Measurements from ENCODE around the gene COLEC11.
"Not testable (repeated sequence)": the region's sequence is repeated elsewhere in the genome, so short reads cannot be mapped to it uniquely, and the experiment has no call there.

COLEC11 gene

DNA sequence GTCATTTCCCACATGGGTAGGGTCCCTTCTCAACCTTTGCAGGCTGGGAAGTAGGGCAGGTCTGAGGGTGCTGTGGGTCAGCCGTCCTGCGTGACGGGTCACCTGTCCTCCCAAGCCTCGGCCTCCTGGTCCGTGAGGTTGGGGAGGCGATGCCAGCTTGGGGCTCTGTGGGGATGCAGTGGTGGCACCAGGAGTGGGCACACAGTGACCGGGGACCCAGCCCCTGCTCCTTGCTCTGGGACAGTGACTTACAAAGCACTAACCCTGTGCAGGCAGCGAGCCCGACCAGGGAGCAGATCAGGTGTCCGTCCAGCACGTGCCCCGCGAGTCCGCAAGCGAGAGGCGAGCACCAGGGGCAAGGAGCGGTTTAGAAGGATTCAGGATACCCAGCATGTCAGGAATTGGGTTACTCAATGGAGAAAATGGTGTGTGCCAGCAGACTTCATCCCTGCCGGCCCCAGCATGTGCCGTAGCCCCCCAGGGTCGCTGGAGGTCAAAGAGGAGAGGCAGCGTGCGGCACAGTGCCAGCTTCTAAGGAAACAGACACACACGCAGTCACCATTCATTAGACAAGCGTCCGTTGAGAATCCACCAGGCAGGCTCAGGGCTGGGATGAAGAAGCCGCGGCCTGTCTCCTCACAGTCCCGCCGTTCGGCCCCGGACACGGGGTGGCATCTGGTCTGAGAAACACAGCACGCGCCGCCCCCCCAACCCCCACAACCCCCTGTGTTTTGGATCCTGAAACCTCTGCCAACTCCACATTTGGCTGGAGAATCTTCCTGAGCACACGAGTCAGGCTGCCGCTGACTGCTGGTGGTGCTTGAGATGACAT is 11.7 kb downstream of the COLEC11 start:
- DNase-seq: no peak

DNA sequence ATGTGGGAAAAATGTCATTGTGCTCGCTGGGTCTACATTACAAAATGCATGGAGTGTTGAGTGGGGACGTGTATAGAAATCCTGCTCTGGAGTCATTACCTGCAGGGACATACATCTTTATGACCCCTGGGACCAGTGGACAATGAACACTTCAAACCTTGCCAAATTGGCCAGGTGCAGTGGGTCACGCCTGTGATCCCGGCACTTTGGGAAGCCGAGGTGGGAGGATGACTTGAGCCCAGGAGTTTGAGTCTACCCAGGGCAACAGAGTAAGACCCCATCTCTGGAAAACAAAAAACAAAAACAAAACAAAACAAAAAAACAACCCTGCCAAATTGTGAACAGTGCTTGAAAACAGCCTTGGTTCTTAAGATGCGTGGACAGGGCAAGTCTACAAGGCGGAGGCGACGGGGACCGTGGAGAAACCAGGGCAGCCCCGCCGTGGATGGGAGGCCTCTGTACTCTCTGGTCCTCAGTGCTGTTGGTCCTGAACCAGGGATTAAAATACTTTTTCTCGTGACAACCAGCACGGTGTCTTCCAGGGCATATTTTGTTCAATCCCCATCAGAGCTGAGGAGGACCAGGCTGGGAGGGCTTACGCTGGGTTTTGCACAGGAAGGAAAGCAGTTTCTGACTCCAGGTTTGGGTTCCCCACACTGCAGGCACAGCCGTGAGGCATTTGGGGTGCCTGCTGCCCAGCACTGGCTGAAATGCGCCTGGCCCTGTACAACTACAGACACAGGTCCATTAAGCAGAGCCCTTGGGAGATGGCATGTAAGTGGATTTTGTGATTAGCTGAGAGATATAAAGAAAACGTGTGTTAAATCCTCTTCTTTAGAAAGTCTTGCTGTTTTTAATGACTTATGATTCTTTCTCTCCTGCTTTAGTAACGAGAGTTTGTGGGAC is 13.7 kb downstream of the COLEC11 start:
- no peak for DNase-seq

GRCh38 chr2:3609279-3609673 is 14.4 kb downstream of the COLEC11 start:
- DNase-seq: not testable (repeated sequence)

- DNase-seq: no peak
Observed at GRCh38 chr2:3610415-3610814, 15.5 kb downstream of the COLEC11 start.

DNA sequence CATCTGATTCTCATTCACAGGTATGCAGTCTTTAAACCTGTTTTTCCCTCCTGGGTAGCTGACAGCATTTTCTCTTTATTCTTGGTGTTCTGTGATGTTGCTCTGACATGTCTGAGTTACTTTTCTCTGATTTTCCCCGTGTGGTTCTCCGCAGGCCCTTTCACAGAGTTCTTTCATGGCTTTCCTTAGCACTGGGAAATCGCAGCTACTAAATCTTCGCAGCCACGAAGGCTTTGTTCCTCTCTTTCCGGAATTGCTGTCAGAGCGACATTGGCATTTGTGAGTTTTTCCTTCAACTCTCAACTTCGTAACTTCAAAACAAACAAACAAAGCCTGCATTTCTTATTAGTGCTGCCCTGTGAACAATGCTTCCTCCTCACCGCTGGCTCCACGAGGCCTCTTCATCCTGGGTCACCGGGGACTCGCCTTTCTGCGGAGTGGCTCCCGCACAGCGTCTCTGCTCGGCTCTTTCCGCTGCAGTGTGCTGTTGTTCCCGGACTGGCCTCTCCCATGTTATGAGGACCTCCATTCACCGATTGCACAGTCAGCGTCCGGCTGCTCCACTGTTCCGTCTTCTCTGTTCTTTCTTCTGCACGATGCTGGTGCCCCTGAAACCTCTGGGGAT is 16.1 kb downstream of the COLEC11 start:
- no peak for DNase-seq

DNA sequence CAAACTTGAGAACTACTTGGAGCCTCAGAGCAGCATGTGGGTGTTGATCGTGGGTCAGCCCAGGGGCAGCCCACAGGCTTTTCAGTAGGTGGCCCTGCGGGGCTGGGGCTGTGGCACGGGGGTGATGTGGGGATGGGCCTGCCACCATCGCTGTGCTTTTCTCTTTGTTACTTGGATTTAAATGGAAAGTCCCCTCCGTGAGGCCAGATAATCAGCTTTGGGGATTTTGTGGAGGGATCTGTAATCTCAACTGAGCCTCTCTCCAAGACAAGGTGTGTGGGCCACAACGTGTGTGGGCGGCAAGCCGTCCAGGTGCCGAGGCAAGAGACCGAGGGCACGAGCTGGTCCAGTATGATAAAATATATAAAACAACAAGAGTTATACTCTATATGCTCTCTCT is 16.7 kb downstream of the COLEC11 start:
- DNase-seq: no peak

GRCh38 chr2:3612639-3613523 is 18.0 kb downstream of the COLEC11 start:
- no peak for DNase-seq

DNA sequence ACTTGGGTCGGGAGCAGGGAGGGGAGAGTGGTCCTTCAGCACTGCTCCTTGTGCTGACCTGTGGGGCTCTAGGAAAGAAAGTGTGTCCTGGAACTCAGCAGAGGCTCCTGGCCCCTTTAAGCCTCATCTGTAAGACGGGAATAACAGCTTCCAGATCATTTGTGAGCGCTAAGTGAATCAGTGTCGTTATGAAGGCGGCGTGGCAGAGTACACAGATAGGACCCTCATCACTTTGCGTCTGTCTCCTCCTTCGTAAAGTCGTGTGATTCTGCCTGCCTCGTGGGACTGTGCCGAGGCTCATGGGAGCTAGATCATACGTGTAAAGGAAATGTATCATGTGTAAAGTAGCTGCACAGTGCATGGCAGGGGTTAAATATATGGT is 18.6 kb downstream of the COLEC11 start:
- no peak for DNase-seq

DNA sequence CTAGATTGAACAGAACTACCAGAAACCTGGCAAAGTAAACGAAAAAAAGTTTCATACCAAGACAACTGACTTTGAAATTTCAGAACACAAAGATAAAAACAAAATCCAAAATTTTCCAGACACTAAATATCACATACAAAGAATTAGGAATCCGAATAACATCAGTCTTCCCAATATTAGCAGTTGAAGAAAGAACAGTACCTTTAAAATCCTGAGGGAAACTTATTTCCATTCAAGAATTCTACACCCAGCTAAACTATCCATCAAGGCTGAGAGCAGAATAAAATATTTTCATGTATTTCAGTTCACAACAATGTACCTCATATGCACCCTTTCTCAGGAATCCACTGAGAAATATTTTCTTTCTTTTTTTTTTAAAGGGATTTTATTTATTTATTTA is 19.8 kb downstream of the COLEC11 start:
- not testable (repeated sequence) for DNase-seq

DNA sequence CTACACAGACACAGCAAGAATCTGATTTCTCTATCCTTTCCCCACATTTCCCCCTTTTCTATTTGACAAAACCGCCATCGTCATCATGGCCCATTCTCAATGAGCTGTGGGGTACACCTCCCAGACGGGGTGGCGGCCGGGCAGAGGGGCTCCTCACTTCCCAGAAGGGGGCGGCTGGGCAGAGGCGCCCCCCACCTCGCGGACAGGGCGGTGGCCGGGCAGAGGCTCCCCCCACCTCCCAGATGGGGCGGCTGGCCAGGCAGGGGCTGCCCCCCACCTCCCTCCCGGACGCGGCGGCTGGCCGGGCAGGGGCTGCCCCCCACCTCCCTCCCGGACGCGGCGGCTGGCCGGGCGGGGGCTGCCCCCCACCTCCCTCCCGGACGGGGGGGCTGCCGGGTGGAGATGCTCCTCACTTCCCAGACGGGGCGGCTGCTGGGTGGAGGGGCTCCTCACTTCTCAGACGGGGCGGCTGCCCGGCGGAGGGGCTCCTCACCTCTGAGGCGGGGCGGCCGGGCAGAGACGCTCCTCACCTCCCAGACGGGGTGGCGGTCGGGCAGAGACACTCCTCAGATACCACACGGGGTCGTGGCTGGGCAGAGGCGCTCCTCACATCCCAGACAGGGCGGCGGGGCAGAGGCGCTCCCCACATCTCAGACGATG is 20.8 kb downstream of the COLEC11 start:
- not testable (repeated sequence) for DNase-seq

DNA sequence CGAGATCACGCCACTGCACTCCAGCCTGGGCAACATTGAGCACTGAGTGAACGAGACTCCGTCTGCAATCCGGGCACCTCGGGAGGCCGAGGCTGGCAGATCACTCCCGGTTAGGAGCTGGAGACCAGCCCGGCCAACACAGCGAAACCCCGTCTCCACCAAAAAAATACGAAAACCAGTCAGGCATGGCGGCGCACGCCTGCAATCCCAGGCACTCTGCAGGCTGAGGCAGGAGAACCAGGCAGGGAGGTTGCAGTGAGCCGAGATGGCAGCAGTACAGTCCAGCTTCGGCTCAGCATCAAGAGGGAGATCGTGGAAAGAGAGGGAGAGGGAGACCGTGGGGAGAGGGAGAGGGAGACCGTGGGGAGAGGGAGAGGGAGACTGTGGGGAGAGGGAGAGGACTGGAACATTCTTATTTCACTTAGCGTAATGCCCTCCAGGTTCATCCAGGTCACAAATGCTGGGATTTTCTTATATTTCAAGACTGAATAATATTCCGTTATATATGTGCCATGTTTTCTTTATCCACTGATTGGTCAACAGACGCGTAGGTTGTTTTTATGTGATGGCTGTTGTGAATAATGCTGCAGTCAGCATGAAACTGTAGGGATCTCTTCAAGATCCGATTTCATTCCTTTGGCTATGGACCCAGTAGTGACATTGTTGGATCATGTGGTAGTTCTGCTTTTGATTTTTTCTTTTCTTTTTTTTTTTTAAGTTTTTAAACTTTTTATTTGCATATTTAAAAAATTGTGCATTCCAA is 21.7 kb downstream of the COLEC11 start:
- not testable (repeated sequence) for DNase-seq

GRCh38 chr2:3617198-3617890 is 22.4 kb downstream of the COLEC11 start:
- DNase-seq: no peak

DNA sequence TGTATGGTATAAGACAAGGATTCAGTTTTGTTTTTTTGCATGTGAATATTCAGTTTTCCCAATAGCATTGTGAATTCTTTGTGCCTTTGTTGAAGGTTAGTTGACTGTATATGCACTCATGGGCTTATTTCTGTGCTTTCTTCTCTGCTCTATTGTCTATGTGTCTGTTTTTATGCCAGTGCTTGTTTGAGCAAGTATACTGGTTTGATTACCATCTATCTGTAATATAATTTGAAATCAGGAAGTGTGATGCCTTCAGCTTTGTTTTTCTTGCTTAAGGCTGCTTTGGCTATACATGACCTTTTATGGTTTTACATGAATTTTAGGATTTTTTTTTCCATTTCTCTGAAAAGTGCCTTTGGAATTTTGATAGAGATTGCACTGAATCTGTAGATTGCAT is 23.5 kb downstream of the COLEC11 start:
- DNase-seq: no peak

DNA sequence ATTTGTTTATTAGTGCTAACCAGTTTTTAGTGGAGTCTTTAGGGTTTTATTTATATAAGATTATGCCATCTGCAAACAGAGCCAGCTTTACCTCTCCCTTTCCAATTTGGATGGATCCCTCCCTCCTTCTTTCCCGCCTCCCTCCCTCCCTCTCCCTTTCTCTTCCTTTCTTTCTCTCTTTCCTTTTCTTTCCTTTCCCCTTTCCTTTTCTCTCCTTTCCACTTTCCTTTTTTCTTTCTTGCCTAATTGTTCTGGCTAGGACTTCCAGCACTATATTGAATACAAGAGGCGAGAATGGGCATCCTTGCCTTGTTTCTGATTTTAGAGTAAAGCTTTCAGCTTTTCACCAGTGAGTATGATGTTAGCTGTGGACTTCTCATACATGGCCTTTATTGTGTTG is 24.1 kb downstream of the COLEC11 start:
- no peak for DNase-seq

- DNase-seq: not testable (repeated sequence)
Observed at GRCh38 chr2:3619661-3620060, 24.7 kb downstream of the COLEC11 start.

GRCh38 chr2:3620834-3621233 is 25.9 kb downstream of the COLEC11 start:
- DNase-seq: no peak

DNA sequence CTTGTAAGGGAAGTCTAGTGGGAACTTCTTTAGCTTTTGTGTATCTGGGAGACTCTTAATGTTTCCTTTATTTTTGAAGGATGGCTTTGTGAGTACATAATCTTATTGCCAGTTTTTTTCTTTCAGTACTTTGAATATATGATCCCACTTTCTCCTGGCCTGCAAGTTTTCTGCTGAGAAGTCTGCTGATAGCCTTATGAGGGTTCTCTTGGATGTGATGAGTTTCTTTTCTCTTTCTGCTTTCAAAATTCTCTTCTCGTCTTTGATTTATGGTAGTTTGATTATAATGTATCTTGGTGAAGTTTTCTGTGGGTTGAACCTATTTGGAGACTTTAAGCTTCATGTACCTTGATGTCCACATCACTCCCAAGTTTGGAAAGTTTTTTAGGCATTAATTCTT is 28.1 kb downstream of the COLEC11 start:
- no peak for DNase-seq

- DNase-seq: no peak
Observed at GRCh38 chr2:3624059-3624794, 29.3 kb downstream of the COLEC11 start.

GRCh38 chr2:3625186-3625585 is 30.3 kb downstream of the COLEC11 start:
- no peak for DNase-seq
